Putamen (tissue), 1 donor: ENCODE results near the gene NFIA.

ENCODE experiments used
- DNase-seq: peaks from one replicate; pipeline ENCODE4 v3.0.0-alpha.2; 2016; ENCODE audit warnings: low spot score

NFIA gene

DNA sequence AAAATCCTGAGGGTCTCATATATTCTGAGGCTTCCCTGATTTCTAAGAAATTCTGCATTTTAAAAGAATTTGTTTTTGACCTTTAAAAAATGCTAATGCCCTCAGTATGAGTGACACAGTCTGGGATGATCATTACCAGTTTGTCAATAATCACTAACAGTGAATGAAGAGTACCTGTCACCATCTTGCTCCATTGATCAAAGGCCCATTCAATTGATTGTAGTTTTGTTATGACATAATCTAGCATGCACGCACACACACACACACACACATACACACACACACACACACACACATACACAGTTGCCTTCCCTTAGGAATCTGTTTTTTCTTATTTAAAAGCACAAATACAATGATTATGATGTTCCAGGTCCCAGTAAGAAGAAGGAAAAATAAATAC, 250.4 kb downstream of the NFIA start:
- no peak for DNase-seq

DNA sequence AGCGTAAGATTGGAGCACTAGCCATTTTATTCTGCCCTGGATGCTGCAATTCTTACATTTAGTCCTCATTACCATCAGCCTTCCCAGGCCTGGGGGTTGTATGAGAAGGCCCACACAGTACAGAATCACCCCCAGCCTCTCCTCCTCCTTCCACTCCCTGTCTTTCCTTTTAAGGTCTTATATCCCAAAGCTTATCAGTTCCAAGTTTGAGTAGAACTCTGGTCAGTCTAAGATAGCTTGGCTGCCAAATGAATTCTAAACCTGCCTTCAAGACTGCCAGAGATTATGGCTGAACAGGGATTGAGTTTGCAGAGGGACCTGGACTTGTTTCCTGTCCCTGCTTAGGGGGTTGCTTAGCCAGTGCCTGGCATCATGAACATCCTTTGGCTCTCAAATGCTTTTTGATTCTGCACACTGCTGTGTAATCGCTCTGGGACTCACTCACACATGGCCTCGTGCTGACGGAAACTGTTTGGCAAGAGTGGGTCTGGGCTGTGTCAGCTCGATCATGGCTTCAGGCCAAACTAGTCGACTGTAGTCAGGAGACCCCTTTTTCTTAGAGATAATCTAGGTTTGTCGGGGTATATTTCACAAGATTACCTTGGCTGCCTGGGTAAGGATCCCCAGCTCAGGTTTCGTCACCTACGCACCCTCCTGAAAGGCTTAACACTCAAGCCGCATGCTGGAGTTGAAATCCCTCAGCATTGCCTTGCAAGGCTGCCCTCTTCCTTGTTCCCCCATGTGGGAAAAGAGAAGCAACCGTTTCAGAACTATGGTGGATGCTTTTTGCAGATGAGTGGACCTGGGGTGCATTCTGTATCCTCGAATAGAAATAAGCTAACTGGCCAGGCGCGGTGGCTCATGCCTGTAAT, 252.6 kb downstream of the NFIA start:
- DNase-seq, result peak; percentile 35

DNA sequence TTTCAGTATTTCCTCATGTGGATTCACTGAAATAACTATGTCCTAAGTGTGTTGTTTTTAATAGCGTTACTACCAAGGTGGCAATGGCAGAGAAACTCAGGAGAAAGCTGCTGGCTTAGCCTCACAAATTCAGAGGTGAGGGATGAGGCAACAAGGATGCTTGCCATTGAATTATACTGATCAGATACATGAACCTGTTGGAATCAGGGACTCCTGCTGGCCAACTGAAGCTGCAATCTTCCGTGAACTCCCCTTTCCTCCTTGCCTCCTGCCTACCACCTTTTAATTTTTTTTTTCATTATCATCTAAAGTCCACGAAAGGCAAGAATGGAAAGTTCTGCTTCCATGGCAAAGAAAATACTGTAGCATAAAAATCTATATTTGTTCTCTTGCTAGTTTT, 254.7 kb downstream of the NFIA start:
- no peak for DNase-seq

DNA sequence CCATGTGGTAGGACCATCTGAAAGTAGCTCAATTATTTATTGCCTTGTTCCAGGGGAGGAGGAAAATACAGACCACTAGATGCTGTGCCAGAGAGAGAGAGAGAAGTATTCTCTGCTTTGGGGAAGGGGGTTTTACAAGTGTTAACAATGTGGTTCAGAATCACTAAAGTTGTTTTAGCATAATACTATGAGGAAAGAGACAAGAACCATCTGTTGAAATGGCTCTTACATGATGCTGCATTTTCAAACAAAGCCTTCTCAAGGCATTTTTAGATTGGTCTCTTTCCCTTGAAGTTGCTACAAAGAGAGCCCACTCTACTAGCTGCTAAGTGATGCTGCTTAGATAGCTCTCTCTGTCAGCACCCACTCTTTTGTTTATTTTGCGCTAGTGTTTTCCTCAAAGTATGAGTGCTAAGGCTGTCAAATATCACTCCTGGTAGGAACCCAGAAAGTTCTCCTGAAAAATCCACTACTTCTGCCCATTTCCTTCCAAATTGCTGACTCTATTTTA, 255.1 kb downstream of the NFIA start:
- no peak for DNase-seq

DNA sequence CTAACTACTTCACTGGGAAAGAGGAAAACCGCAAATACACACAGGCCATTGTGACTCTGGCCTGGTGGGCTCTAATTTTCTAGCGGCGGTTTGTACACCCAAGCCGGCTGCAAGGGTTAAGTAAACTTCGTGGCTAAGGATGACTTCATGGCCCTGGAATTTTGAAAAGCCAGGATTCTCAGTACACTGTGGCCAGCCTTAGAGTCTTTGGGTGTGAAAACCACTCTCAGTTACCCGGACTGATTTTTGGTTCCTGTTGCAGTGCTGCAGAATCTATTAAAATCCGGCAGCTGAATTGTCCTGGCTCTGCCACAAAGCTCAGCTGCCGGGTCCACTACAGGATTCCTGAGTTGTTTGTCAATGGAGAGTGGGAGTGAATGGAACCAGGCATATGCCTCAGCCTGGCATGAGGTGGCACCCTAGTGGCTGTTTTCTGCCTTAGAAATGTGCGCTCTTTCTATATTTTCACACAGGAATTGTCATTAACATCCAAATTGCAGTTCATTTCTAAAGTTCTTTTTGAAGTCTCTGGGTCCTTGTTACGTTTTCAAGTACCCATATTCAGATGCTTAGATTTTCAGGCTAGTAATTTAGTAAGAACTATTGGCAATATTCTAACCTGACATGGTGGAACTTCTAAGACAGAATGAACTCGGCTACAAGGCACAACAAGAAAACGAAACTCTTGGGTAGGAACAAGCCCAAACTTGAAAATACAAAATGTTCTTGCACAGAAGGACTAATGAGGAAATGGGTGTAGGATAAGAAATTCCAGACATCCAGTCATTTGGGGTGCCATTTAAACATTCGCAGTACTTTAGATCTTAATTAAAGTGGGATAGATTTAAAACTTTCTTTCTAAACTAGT, 255.9 kb downstream of the NFIA start:
- peak; percentile 91 for DNase-seq

DNA sequence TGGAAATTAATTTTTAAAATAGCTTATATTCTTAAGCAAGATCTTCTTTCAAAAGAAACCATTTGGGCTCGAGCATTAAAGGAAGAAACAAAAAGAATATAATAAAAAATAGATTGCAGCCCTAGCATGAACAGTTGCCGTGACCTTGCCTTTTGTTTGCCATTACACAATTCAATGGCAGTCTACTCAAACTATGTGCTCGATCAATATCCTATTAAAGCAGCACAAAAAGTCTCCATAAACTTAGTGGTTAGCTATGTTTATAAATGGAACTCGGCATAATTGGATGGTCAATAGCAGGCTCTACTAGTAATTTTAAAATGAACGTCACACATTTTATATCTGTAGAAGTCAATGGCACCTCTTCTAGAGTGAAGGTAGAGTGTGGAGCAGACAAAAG, 256.5 kb downstream of the NFIA start:
- no peak for DNase-seq

DNA sequence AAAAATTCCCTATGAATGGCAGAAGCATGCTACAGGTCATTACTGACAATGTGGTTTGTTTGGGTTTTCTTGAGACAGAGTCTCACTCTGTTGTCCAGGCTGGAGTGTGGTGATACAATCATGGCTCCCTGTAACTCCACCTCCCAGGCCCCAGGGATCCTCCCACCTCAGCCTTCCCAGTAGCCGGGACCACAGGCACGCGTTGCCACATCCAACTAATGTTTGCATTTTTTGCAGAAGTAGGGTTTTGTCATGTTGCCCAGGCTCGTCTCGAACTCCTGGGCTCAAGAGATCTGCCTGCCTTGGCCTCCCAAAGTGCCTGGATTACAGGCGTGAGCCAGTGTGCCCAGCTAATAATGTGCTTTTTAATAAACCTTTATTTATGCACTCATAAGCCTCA, 259.1 kb downstream of the NFIA start:
- DNase-seq, result no peak

DNA sequence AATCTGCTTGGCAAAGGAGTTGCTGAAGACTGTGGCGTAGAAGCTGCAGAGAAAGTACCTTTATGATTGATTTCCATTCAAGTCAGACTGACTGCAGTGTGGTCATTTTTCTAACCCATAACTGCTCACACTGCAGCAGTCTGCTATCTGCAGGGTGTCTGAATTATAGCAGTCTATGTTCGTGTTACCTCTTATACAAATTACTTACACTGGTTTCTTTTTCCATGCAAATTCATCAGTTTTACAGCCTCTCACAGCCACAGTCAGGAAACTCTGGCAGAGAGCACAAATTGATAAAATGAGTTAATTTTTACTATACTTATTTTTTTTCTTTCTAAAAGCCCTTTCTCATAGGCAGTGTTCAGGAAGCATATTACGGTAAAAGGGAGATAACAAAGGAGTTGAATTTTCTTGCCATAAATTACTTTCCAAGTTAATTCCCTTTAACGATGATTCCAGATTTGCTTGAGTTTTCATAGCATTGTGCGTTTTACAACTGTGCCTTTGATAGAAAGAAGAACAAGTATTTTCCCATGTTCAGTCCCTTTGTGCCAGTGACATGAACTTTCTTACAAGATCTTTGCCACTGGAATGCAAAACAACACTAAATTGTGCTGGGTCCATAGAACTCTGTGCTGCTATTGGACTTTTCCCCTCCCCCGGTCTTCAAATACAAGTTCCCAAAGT, 261.5 kb downstream of the NFIA start:
- DNase-seq, result no peak

DNA sequence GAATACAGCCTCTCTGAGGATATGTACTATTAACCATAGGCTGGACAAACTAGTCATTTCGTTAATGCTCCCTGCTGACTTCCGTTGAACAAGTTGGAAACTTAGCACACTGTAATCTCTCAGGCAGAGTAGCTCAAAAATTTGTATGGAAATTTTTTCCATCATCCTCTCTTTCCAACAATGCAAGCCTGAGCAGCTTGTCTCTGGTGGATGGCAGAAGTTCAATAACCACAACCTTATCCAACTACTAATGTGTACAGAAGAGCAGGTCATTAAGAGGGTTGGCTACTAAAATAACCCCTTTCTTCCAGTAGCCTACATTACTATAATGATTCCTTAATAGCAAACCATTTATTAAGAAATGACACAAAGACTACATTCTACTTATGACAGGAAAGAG, 262.3 kb downstream of the NFIA start:
- DNase-seq, result no peak

DNA sequence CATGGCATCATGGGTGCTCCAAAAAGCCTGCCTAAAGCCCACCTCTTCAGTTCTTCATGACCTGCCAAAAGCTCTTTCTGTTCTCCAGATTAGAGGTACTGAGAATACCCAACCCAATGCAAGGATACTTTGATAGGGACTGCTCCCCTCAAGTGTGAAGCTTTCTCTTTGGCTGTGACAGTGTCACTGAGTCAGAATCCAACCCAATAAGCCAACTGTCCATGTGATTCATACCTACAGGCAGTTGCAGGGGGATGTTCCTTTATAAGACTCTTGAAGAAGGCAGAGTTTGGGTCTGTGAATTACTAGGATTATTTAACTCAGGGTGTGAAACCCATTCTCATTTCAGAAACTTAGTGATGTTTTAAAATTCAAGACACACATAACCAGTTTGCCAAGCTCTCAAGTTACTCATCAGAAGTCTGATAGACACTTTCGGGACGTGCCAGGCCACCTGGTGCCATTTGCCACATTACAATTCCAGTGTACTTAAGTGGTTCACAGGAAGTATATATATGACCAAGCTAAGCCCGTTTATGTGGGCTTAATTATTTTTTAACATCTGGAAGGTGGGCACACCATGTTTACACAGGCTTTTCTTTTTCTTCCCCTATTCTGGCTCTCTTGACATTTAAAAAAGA, 265.8 kb downstream of the NFIA start:
- no peak for DNase-seq

DNA sequence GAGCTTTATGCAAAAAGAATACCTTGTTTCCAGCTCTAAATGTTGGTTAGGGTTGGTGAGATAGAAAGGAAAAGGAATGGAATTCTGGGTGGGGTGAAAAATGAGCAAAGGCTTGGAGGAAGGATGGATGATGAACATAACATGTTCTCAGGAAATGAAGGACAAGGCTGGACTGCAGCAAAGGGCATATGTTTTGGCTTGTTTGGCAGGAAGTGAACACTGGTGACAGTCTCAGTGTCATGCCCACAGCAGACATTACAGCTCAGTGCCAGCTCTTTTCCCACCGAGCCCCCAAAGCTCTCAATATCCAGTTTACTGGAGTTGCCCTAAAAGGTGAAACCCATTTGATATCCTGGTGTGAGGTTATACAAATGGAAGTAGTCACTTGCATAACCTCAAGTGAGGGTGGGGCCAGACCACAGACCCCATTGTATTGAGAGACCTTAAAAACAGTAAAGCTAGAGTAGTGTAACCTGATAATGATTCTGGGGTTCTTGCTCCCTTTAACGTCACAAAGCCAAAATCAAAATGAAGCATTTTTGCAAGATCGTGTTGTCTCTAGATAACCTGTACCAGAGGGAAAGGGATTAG, 270.6 kb downstream of the NFIA start:
- DNase-seq, result no peak

DNA sequence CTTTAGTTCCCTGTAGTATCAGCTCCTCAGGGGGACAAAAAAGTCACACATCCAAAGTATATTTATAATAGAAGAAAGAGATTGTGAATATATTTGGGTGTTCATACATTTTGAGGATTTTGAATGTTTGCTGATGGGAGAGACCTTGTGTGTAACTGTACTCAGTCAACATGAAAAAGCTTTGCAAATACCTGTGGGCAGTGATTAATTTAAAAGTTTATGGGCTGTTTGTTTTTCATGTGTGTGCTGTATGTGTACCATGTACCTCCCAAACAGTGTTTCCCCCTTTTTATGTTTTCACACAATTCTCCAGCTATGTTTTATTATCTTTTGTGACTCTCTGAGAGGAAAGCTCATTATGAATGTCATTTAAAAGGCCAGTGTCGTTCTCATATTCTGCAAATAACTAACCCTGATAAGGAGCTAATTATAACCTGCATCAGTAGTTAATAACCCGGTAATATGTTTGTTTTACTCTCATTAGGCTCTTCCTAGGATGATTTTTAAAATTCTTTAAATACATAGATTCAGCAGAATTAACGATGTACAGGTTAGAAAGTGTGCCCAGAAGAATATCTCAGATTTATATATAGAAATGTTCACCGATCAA, 271.5 kb downstream of the NFIA start:
- no peak for DNase-seq

DNA sequence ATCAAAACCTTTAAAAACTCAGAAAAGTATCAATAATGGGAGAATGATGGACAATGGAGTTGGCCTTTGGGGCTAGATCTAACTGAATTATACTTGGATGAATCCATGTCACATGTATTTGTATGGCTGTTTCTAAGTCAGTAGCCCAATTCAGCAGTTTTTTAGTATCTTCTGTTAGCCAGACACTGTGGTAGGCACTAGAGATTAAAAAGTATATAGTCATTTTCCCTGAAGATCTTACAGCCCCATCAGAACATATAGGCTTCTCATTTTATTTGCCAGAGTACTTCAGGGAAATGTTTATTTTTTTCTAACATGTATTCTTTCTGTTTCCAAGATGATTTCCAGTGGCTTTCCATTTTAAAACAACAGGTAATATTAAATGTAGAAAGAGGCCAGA, 273.7 kb downstream of the NFIA start:
- DNase-seq, result no peak

DNA sequence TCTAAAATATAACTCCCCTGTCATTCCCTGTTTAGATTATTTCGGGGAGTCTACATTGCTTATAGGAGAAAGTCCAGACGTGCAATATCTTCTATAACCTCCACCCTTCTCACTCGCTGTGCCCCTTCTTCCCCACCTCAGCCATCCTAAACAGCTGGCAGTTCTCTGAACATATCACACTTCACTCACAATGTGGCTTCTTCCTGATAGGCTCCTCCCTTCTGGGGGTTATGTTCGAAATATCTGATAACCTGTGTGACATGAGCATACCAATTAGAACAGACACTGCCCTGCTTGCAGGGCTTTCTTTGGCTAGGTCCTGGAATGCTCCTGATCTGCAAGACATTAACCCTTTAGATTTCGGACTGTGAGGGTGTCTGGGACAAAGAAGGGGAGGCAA, 274.6 kb downstream of the NFIA start:
- no peak for DNase-seq

DNA sequence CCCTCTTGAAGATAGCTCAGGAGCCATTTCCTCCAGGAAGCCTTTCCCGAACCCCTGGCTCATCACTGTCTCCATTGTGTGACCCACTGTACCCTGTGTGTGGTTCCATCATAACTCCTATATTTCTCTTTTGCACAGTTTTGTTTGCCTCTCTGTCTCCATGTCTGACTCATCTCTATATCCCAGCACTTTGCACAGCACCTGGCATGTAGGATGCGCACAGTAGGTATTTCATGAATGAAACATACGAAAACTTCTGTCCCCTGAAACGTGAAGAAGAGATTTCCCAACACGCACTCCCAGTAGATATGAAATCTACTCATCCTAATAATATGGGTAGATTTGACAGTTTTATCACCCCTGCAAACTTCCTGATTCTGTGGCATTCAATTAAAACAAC, 275.2 kb downstream of the NFIA start:
- DNase-seq, result no peak

DNA sequence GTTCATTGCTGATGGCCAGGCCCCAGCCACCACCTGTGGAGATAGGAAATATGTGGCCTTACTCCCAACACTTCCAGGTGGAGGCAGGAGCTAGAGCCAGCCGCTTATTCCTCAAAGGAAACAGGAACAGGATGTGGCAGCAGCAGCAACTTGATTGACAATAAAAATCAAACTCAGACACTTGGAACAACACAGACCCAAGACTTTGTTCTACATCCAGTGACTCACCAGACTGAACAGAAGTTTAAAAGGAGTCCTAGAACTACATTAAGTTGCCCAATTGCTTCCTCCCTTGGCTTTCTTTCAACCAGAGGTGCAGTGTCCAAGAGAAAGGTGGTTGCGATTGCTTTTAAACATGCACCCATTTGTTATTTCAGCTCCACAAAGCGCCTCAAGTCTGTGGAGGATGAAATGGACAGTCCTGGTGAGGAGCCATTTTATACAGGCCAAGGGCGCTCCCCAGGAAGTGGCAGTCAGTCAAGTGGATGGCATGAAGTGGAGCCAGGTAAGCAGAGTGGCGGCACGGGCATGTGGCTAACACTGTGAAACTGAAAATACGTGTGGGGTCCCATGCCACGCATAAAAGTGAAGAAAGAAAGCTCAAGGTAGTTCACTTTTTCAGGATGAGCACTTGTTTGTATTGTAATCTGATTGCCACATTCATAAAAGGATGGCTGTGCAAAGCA, 276.6 kb downstream of the NFIA start:
- DNase-seq, result no peak

DNA sequence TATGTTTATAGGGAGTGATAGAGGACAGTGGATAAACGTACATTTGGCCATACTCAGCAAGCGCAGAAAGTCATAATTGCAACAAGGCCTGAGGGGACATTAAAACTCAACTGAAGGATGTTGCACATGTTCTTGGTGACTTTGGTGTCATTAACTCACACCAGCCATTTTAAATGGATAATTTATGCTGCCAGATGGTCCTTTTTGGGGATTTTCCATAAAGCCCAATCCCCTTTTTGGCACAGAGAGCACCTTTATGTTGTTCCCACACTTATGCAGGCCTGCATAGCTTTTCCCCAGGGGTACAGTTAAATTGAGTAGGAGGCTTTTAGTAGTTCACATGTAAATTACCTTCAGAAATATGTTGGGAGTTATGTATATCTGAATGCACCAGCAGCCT, 279.6 kb downstream of the NFIA start:
- DNase-seq, result no peak

DNA sequence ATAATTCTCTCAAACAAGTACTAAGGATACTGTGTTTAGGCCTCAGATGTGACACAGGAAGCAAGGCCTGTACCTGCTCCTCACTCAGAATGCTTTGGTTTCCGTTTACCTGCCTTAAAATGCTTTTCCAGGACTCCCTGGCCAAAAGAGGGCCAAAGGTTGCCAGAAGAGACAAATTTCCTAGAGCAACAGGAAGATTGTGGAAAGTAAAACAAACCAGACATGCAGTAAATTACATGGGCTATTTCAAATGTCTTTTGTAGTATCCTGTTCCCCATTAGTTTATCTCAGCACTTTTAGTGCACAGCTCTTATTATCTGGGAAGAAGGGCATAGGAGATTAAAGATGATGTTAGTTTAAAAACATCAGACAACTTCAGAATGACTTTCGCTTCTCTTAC, 280.0 kb downstream of the NFIA start:
- no peak for DNase-seq

DNA sequence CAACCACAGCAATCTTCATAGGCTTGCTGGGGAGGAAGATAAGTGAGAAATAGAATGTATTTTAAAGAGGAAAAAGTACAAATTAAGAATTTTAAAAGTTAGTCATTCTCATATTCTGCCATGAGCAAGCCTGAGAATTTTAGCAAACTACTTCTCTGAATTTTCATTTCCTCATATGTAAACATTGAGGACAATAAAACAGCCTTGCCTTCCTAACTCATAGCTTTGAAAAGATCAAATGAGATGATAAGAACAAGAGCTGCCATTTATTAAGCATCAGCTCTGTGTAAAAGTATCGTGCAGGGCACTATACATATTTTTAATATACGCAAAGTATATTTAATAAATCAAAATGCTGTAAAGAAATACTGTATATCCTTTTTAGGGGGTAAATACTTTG, 286.0 kb downstream of the NFIA start:
- DNase-seq, result no peak

DNA sequence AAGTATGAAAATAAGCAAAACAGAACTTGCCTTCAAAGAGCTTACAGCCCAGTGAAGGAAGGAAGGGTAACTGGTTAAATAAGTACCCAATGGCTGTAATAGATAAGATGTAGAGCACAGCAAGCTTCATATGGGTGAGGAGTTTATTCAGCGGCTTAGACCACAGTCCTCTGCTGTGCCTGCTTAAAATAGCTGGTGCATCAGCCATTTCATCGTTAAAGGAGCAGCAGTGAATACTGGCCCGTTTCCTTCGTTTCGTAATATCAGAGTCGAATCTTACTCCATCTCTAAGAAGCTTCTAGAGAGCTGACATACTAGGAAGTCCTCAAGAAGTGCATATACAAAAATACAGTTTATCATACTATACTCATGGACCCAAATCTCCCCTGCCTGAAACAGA, 286.5 kb downstream of the NFIA start:
- DNase-seq, result no peak
